ENCODE results near the gene ANK2. TPM values are rescaled to one million over a fixed set of nuclear protein-coding genes. Genes with fewer than 3 reads are reported as not detected.

The ANK2 gene
- total RNA-seq, 1 experiment from 2014 or later, result 5.6 TPM

- Histone ChIP-seq H3K4me3 (replicated peaks in 1 of 2; ENCODE audit: low read depth in 1 of 2, low read length in 2 of 2) (no peak overlapping the region), H4K20me1 (ENCODE audit: insufficient read depth) (no peaks in the 10 kb centered on the region), H3K36me3 (ENCODE audit: control insufficient read depth in 1 of 2, insufficient read depth in 2 of 2, low read length in 2 of 2) (no peaks in the 10 kb centered on the region), H3K27me3 (ENCODE audit: insufficient read depth, low read length) (no peaks in the 10 kb centered on the region), H3K4me1 (ENCODE audit: control insufficient read depth in 1 of 2, insufficient read depth in 2 of 2, low read length in 2 of 2) (no peaks in the 10 kb centered on the region), H3K79me2 (ENCODE audit: insufficient read depth, low read length) (no peaks in the 10 kb centered on the region), H3K27ac (ENCODE audit: low read depth, low read length) (no peak overlapping the region), H3K9me3 (ENCODE audit: control insufficient read depth in 1 of 2, insufficient read depth in 1 of 2, low read depth in 1 of 2, low read length in 2 of 2) (no peaks in the 10 kb centered on the region), H3K9me2 (ENCODE audit: insufficient read depth) (no peaks in the 10 kb centered on the region), H3K4me2 (ENCODE audit: low read length) (no peak overlapping the region), H3K9ac (ENCODE audit: low read length) (no peak overlapping the region), H2AFZ (ENCODE audit: low read depth, low read length, poor library complexity, severe bottlenecking) (no peak overlapping the region)
- CTCF ChIA-PET, result interaction anchor here (3.4 kb wide), 1 partner anchor 10 kb away, joined by 9 read pairs; no protein-coding TSS in a partner anchor
- no peak for TF ChIP-seq TCF7L2 (IDR thresholded peaks at IDR 0.05; ENCODE audit: borderline replicate concordance, extremely low read depth, insufficient read depth, insufficient read length)
- TF ChIP-seq JUND (IDR thresholded peaks at IDR 0.05), result no peak
- no peak for TF ChIP-seq CTCF (IDR thresholded peaks at IDR 0.05 in 2 of 3, conservative IDR thresholded peaks at IDR 0.05 in 1 of 3; ENCODE audit: borderline replicate concordance in 1 of 3, insufficient read depth in 1 of 3, low read depth in 2 of 3, low read length in 2 of 3)
- no peak for TF ChIP-seq SP1 (IDR thresholded peaks at IDR 0.05; ENCODE audit: low read depth)
- no peak for TF ChIP-seq POLR2A (IDR thresholded peaks at IDR 0.05; ENCODE audit: borderline replicate concordance, extremely low read depth, insufficient read depth, insufficient read length)
- TF ChIP-seq ATF3 (IDR thresholded peaks at IDR 0.05), result no peak
- TF ChIP-seq REST (IDR thresholded peaks at IDR 0.05; ENCODE audit: low read depth), result no peak
- TF ChIP-seq POLR2AphosphoS5 (IDR thresholded peaks at IDR 0.05; ENCODE audit: low read depth, low read length), result no peak
- no peak for TF ChIP-seq RAD21 (IDR thresholded peaks at IDR 0.05; ENCODE audit: low read depth)
- no peak for TF ChIP-seq ZFX (IDR thresholded peaks at IDR 0.05)
- TF ChIP-seq SRF (IDR thresholded peaks at IDR 0.05; ENCODE audit: low read depth), result no peak
- no peak for TF ChIP-seq MAX (IDR thresholded peaks at IDR 0.05)
- TF ChIP-seq EZH2 (IDR thresholded peaks at IDR 0.05), result no peak
- TF ChIP-seq FOSL1 (IDR thresholded peaks at IDR 0.05; ENCODE audit: low read depth), result no peak
- no peak for TF ChIP-seq ZBTB33 (IDR thresholded peaks at IDR 0.05; ENCODE audit: extremely low read depth, insufficient replicate concordance, low read length)
- BruUV-seq (replicated peaks), result no TSS peak
- DNase-seq (ENCODE audit: low read depth, low spot score) (no peak), ATAC-seq (no peak)
- RAD21 ChIA-PET (ENCODE audit: low non-redundant PET in 1 of 2, low total read pairs in 2 of 2, uncharacterized antibody in 2 of 2, unreplicated experiment in 2 of 2), result no interaction called here
- POLR2A ChIA-PET, result no interaction called here
- intact Hi-C loops (cut with micrococcal nuclease), result no loop called here
Observed at GRCh38 chr4:113288257-113288656, 238.8 kb downstream of the ANK2 start.
